Loucy (cell line): ENCODE measurements around the gene SLC25A13.
A peak's percentile ranks its signal among the peaks of the same experiment; 100 is the strongest.

Experiments used
- H2AFZ ChIP-seq: fragments of 200-600 bp; sonication (generic); 2 replicates; pipeline ENCODE4 v1.6.0; 2016; ENCODE audit warnings: antibody characterized with exemption, mild to moderate bottlenecking, low read length, moderate library complexity
- H3F3A ChIP-seq: fragments of 200-600 bp; 2 replicates; pipeline ENCODE4 v1.6.0; 2016; ENCODE audit warnings: antibody characterized with exemption, low read depth, mild to moderate bottlenecking
- H3K27me3 ChIP-seq: fragments of 200-600 bp; sonication (generic); 2 replicates; pipeline ENCODE4 v1.6.1; 2014; ENCODE audit warnings: low read length, mild to moderate bottlenecking; ENCODE audit not compliant: insufficient read depth, poor library complexity, severe bottlenecking
- H3K36me3 ChIP-seq: fragments of 200-600 bp; sonication (generic); 2 replicates; pipeline ENCODE4 v1.6.1; 2016; ENCODE audit warnings: low read length; ENCODE audit not compliant: insufficient read depth
- H3K4me1 ChIP-seq: fragments of 200-600 bp; sonication (generic); 2 replicates; pipeline ENCODE4 v1.5.1; 2014; ENCODE audit warnings: low read length, mild to moderate bottlenecking; ENCODE audit not compliant: insufficient read depth, poor library complexity, severe bottlenecking
- H3K4me2 ChIP-seq: fragments of 200-600 bp; sonication (generic); 2 replicates; pipeline ENCODE4 v1.6.0; 2014; ENCODE audit warnings: antibody characterized with exemption, low read length, low read depth, mild to moderate bottlenecking; ENCODE audit not compliant: poor library complexity, severe bottlenecking
- H3K4me3 ChIP-seq: fragments of 200-600 bp; sonication (generic); 2 replicates; pipeline ENCODE4 v1.5.1; 2014; ENCODE audit warnings: low read length, mild to moderate bottlenecking, mixed read lengths; ENCODE audit not compliant: poor library complexity, severe bottlenecking
- H3K79me2 ChIP-seq: fragments of 200-600 bp; sonication (generic); 2 replicates; pipeline ENCODE4 v1.6.1; 2014; ENCODE audit warnings: low read length; ENCODE audit not compliant: insufficient read depth
- H3K9ac ChIP-seq: fragments of 200-600 bp; sonication (generic); 2 replicates; pipeline ENCODE4 v1.6.0; 2014; ENCODE audit warnings: mild to moderate bottlenecking, low read depth, low read length, moderate library complexity; ENCODE audit not compliant: poor library complexity, severe bottlenecking
- H3K9me2 ChIP-seq: fragments of 200-600 bp; sonication (generic); replicated peaks from 2 replicates; pipeline ENCODE4 v1.6.1; 2016; ENCODE audit warnings: low read depth, low read length, mixed read lengths
- H3K9me3 ChIP-seq: fragments of 200-600 bp; sonication (generic); 2 replicates; pipeline ENCODE4 v1.6.1; 2014; ENCODE audit warnings: mild to moderate bottlenecking, antibody characterized with exemption, low read length, low read depth; ENCODE audit not compliant: insufficient read depth
- H4K20me1 ChIP-seq: fragments of 200-600 bp; sonication (generic); 2 replicates; pipeline ENCODE4 v1.6.0; 2014; ENCODE audit warnings: antibody characterized with exemption, low read length, mild to moderate bottlenecking; ENCODE audit not compliant: insufficient read depth, poor library complexity, severe bottlenecking
- CTCF ChIP-seq: fragments of 200-600 bp; sonication (generic); conservative IDR thresholded peaks from 2 replicates; pipeline ENCODE4 v1.5.1; 2014; ENCODE audit warnings: mild to moderate bottlenecking, antibody characterized with exemption, low read length
- EZH2phosphoT487 ChIP-seq: fragments of 200-600 bp; IDR thresholded peaks from 2 replicates; pipeline ENCODE4 v1.6.1; 2018; ENCODE audit warnings: antibody characterized with exemption, mild to moderate bottlenecking, moderate library complexity, borderline replicate concordance

The SLC25A13 gene

GRCh38 chr7:96228760-96229159 lies 93.1 kb downstream of the SLC25A13 start:
- no peak for TF ChIP-seq EZH2phosphoT487
- TF ChIP-seq CTCF, result no peak
- no peak overlapping the region for H3K4me2 ChIP-seq
- no peaks in the 10 kb centered on the region for H3K9me2 ChIP-seq
- H3K27me3 ChIP-seq, result no peaks in the 10 kb centered on the region
- no peaks in the 10 kb centered on the region for H3K9me3 ChIP-seq
- no peak overlapping the region for H2AFZ ChIP-seq
- H3K36me3 ChIP-seq, result peaks cover 25% of the 10 kb centered on the region; the same call in 1 of the 2 replicates
- no peak overlapping the region for H3K9ac ChIP-seq
- no peaks in the 10 kb centered on the region for H4K20me1 ChIP-seq
- H3F3A ChIP-seq, result no peaks in the 10 kb centered on the region
- no peak overlapping the region for H3K4me3 ChIP-seq
- no peaks in the 10 kb centered on the region for H3K4me1 ChIP-seq
- H3K79me2 ChIP-seq, result peaks cover 7% of the 10 kb centered on the region; the same call in 1 of the 2 replicates

GRCh38 chr7:96225251-96225650 lies 96.6 kb downstream of the SLC25A13 start:
- no peaks in the 10 kb centered on the region for H3K9me3 ChIP-seq
- H3K9ac ChIP-seq, result no peak overlapping the region
- H3K4me1 ChIP-seq, result no peaks in the 10 kb centered on the region
- TF ChIP-seq EZH2phosphoT487 (no peak), CTCF (no peak)
- H2AFZ ChIP-seq, result no peak overlapping the region
- H3K36me3 ChIP-seq, result peaks cover 21% of the 10 kb centered on the region; the same call in 1 of the 2 replicates
- no peak overlapping the region for H3K4me3 ChIP-seq
- no peaks in the 10 kb centered on the region for H3K27me3 ChIP-seq
- no peaks in the 10 kb centered on the region for H3K79me2 ChIP-seq
- H3K9me2 ChIP-seq, result no peaks in the 10 kb centered on the region
- no peaks in the 10 kb centered on the region for H3F3A ChIP-seq
- H3K4me2 ChIP-seq, result no peak overlapping the region
- H4K20me1 ChIP-seq, result no peaks in the 10 kb centered on the region

GRCh38 chr7:96224685-96225084 lies 97.2 kb downstream of the SLC25A13 start:
- Histone ChIP-seq H3K79me2 (no peaks in the 10 kb centered on the region), H3F3A (no peaks in the 10 kb centered on the region), H3K9ac (no peak overlapping the region), H3K36me3 (peaks cover 15% of the 10 kb centered on the region; the same call in 1 of the 2 replicates), H3K9me2 (no peaks in the 10 kb centered on the region), H3K4me2 (no peak overlapping the region), H3K4me3 (no peak overlapping the region), H2AFZ (no peak overlapping the region), H3K27me3 (no peaks in the 10 kb centered on the region), H3K9me3 (no peaks in the 10 kb centered on the region), H4K20me1 (no peaks in the 10 kb centered on the region), H3K4me1 (no peaks in the 10 kb centered on the region)
- TF ChIP-seq EZH2phosphoT487, result no peak
- TF ChIP-seq CTCF, result peak; percentile 70
